Glutamatergic neuron (in vitro differentiated cells): ENCODE measurements around the gene MYO9B. TPM values are rescaled to one million over a fixed set of nuclear protein-coding genes. Genes with fewer than 3 reads are reported as not detected.

Experiments used
- DNase-seq: peaks from one replicate; pipeline ENCODE4 v3.0.0; 2022
- H3K27ac Mint-ChIP-seq: one replicate; pipeline ENCODE4 v1.8.0; 2020; ENCODE audit warnings: mild to moderate bottlenecking, mixed read lengths, inconsistent platforms; ENCODE audit not compliant: unreplicated experiment
- H3K27me3 Mint-ChIP-seq: one replicate; pipeline ENCODE4 v1.8.0; 2020; ENCODE audit warnings: mild to moderate bottlenecking, moderate library complexity, mixed read lengths, inconsistent platforms; ENCODE audit not compliant: unreplicated experiment
- H3K36me3 Mint-ChIP-seq: one replicate; pipeline ENCODE4 v1.8.0; 2020; ENCODE audit warnings: mild to moderate bottlenecking, mixed read lengths, inconsistent platforms; ENCODE audit not compliant: unreplicated experiment
- H3K4me1 Mint-ChIP-seq: one replicate; pipeline ENCODE4 v1.8.0; 2020; ENCODE audit warnings: mild to moderate bottlenecking, low read depth, mixed read lengths, inconsistent platforms; ENCODE audit not compliant: unreplicated experiment
- H3K4me3 Mint-ChIP-seq: one replicate; pipeline ENCODE4 v1.8.0; 2020; ENCODE audit warnings: mild to moderate bottlenecking, mixed read lengths, inconsistent platforms; ENCODE audit not compliant: unreplicated experiment
- H3K9me3 Mint-ChIP-seq: one replicate; pipeline ENCODE4 v1.8.0; 2020; ENCODE audit warnings: mild to moderate bottlenecking, moderate library complexity, mixed read lengths, inconsistent platforms; ENCODE audit not compliant: unreplicated experiment
- total RNA-seq: library from RNA; stranded (reverse); fragmentation: NEBNext Ultra II Directional; extraction: Animal tissue kit (Norgen Biotek cat#: 25700); gene quantifications from one replicate; pipeline ENCODE4 v1.2.1, GENCODE V29; 2021; ENCODE audit not compliant: unreplicated experiment
- TF ChIP-seq, protein P1 (sequence below): fragments of 200-600 bp; sonication (generic); IDR thresholded peaks from one replicate; pipeline ENCODE4 v1.5.0; 2021; ENCODE audit not compliant: partially characterized antibody, unreplicated experiment

The MYO9B gene
- total RNA-seq, 1 donor from 2014 or later: 237 TPM

- no peak for DNase-seq
- TF ChIP-seq, protein P1, sequence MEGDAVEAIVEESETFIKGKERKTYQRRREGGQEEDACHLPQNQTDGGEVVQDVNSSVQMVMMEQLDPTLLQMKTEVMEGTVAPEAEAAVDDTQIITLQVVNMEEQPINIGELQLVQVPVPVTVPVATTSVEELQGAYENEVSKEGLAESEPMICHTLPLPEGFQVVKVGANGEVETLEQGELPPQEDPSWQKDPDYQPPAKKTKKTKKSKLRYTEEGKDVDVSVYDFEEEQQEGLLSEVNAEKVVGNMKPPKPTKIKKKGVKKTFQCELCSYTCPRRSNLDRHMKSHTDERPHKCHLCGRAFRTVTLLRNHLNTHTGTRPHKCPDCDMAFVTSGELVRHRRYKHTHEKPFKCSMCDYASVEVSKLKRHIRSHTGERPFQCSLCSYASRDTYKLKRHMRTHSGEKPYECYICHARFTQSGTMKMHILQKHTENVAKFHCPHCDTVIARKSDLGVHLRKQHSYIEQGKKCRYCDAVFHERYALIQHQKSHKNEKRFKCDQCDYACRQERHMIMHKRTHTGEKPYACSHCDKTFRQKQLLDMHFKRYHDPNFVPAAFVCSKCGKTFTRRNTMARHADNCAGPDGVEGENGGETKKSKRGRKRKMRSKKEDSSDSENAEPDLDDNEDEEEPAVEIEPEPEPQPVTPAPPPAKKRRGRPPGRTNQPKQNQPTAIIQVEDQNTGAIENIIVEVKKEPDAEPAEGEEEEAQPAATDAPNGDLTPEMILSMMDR: no peak
- no peak overlapping the region for H3K27ac Mint-ChIP-seq
- H3K27me3 Mint-ChIP-seq: no peaks in the 10 kb centered on the region
- no peaks in the 10 kb centered on the region for H3K9me3 Mint-ChIP-seq
- H3K4me1 Mint-ChIP-seq: no peaks in the 10 kb centered on the region
- H3K4me3 Mint-ChIP-seq: no peak overlapping the region
- peaks cover 12% of the 10 kb centered on the region for H3K36me3 Mint-ChIP-seq
These were observed 87.0 kb downstream of the MYO9B start for GRCh38 chr19:17162580-17162979.

DNA sequence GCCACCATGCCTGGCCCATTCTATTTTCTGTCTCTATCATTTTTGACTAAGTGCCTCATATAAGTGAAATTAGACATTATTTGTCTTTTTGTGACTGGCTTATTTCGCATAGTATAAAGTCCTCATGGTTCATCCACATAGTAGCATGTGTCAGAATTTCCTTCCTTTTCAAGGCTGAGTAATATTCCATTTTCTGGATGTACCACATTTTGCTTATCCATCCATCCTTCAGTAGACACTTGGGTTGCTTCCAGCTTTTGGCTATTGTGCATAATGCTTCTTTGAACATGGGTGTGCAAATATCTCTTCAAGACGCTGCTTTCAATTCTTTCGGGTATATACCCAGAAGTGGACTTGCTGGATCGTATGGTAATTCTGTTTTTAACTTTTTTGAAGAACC is 88.1 kb downstream of the MYO9B start:
- no peaks in the 10 kb centered on the region for H3K9me3 Mint-ChIP-seq
- TF ChIP-seq, protein P1: no peak
- H3K36me3 Mint-ChIP-seq: peaks cover 12% of the 10 kb centered on the region
- no peak overlapping the region for H3K4me3 Mint-ChIP-seq
- no peak for DNase-seq
- no peaks in the 10 kb centered on the region for H3K27me3 Mint-ChIP-seq
- no peaks in the 10 kb centered on the region for H3K4me1 Mint-ChIP-seq
- H3K27ac Mint-ChIP-seq: no peak overlapping the region

DNA sequence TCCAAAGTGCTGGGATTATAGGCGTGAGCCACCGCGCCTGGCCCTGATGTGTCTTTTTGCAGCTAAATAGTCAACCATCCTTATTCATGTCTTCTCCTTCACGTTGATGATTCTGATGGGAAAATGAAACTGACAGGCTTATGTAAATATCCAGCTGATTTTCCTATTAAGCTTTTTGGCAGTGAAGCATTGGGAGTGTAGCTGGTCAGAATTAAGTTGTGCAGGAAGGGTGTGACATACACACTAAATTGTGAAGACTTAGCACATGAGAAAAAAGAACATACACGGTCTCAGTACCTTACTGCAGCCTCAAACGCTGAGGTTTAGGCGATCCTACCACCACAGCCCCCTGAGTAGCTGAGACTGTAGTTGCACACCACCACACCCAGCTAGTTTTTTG is 89.1 kb downstream of the MYO9B start:
- Mint-ChIP-seq H3K9me3 (no peaks in the 10 kb centered on the region), H3K27me3 (no peaks in the 10 kb centered on the region), H3K4me3 (no peak overlapping the region), H3K27ac (no peak overlapping the region), H3K4me1 (no peaks in the 10 kb centered on the region), H3K36me3 (peaks cover 12% of the 10 kb centered on the region)
- DNase-seq: no peak
- TF ChIP-seq, protein P1: no peak

- no peak for DNase-seq
- Mint-ChIP-seq H3K4me3 (no peak overlapping the region), H3K27ac (no peak overlapping the region), H3K27me3 (no peaks in the 10 kb centered on the region), H3K9me3 (no peaks in the 10 kb centered on the region), H3K4me1 (no peaks in the 10 kb centered on the region), H3K36me3 (peaks cover 12% of the 10 kb centered on the region)
- TF ChIP-seq, protein P1: no peak
These were observed 90.1 kb downstream of the MYO9B start for GRCh38 chr19:17165715-17166114.

DNA sequence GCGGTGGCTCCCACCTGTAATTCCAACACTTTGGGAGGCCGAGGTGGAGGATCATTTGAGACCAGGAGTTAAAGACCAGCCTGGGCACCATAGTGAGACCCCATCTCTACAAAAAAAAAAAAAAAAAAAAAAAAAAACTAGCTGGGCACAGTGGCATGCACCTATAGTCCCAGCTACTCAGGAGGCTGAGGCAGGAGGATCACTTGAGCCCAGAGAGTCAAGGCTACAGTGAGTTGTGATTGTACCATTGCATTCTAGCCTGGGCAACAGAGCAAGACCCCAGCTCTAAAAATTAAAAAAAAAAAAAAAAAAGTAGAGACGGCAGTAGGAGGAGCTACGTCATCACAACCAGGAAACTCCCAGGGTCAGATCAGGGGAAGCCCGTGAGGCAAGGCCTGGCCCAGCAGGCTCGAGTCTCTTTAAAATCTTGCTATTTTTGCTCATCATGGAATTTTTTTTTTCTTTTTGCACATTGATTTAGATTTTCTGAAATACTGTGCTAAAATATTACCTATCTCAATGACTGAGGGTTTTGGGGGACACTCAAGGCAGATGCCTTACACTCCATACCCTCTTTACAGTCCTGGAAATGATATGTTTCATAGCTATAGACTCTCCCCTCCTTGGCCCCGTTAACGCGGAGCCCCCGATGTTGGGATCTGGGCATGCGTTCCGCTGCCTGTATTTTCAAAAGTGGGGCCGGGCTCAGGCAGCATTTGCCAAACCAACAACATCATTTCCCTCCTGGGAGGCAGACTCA is 95.1 kb downstream of the MYO9B start:
- DNase-seq: no peak
- Mint-ChIP-seq H3K4me1 (no peaks in the 10 kb centered on the region), H3K27me3 (peaks cover 2% of the 10 kb centered on the region), H3K9me3 (no peaks in the 10 kb centered on the region), H3K36me3 (no peaks in the 10 kb centered on the region), H3K4me3 (no peak overlapping the region), H3K27ac (no peak overlapping the region)
- TF ChIP-seq, protein P1: no peak
